Placental pericyte (primary cell): ENCODE measurements around the gene CENPC. TPM values are rescaled to one million over a fixed set of nuclear protein-coding genes. Genes with fewer than 3 reads are reported as not detected.

Source experiments
- small RNA-seq: library from RNA; depleted of rRNA; stranded (forward); fragments of <200 nt; gene quantifications from one replicate; pipeline ENCODE3, GENCODE V24; 2012; ENCODE audit warnings: low replicate concordance
- total RNA-seq: library from RNA; depleted of rRNA; stranded (reverse); fragments of >200 nt; gene quantifications from 2 replicates; pipeline ENCODE4 v1.2.3, GENCODE V29; 2012

CENPC gene
- 9.4 and 22.6 TPM in 2 replicates for total RNA-seq

GRCh38 chr4:67545199-67546003 lies at the start of gene CENPC:
Gene CENPC, minus strand, starts transcription at chr4:67545503. Its CDS starts 148 bp downstream, at chr4:67545355.

GRCh38 chr4:67558493-67558892 lies 13.2 kb upstream of the CENPC start, which contains the start of gene STAP1:
Gene STAP1, plus strand, starts transcription at chr4:67558727. Its CDS starts 83 bp downstream, at chr4:67558810.

Small RNA genes lying within 50 kb of the gene (small RNA-seq; reads per million reads assigned to genes)
- not detected for gene RNA5SP527
- 0.46 reads per million, percentile 15 among the genes with 10 or more reads in this experiment for gene RNU1-63P

Other genes with a start within 250 kb of the CENPC start
- not detected in 2 replicates for gene STAP1, start 13.2 kb upstream of the CENPC start, total RNA-seq
- 153 and 273 TPM in 2 replicates for gene UBA6, start 155.7 kb upstream of the CENPC start, total RNA-seq
- gene GNRHR, start 208.9 kb upstream of the CENPC start, total RNA-seq = not detected in 2 replicates